ENCODE data around the gene MRPL58. TPM values are rescaled to one million over a fixed set of nuclear protein-coding genes. Genes with fewer than 3 reads are reported as not detected.
"Not testable (repeated sequence)": the region's sequence is repeated elsewhere in the genome, so short reads cannot be mapped to it uniquely, and the experiment has no call there.

Gene MRPL58
- total RNA-seq, 4 donors from 2014 or later = 18.2 to 26.4 (median 20.8) TPM

DNA sequence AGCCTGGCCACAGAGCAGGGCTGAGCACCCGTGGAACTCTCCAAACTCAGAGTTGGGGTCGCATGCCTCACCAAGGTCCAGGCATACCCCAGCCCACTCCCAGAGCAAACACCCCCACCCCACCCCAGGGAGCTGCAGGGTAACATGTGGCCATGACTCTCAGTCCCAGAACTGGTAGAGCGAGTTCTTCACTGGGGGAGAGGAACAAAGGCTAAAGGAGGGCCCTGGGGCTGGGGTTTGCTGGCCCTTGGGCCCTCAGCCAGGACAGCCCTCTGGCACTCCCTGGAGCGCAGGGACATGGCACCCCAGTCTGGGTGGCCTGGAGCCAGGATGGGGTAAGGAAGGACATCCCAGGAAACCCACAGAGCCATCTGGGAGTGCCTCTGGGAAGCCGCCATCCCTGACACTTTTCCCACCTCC lies 44.1 kb upstream of the MRPL58 start:
- TF ChIP-seq POLR2A (IDR thresholded peaks at IDR 0.05) = no peak
- TF ChIP-seq, protein P1, sequence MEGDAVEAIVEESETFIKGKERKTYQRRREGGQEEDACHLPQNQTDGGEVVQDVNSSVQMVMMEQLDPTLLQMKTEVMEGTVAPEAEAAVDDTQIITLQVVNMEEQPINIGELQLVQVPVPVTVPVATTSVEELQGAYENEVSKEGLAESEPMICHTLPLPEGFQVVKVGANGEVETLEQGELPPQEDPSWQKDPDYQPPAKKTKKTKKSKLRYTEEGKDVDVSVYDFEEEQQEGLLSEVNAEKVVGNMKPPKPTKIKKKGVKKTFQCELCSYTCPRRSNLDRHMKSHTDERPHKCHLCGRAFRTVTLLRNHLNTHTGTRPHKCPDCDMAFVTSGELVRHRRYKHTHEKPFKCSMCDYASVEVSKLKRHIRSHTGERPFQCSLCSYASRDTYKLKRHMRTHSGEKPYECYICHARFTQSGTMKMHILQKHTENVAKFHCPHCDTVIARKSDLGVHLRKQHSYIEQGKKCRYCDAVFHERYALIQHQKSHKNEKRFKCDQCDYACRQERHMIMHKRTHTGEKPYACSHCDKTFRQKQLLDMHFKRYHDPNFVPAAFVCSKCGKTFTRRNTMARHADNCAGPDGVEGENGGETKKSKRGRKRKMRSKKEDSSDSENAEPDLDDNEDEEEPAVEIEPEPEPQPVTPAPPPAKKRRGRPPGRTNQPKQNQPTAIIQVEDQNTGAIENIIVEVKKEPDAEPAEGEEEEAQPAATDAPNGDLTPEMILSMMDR (IDR thresholded peaks at IDR 0.05) = no peak
- Histone ChIP-seq H3K27me3 (peaks cover 0 to 4% of the 10 kb centered on the region in 2 donors), H3K9me3 (no peaks in the 10 kb centered on the region), H3K4me1 (peaks cover 0 to 11% of the 10 kb centered on the region in 2 donors), H3K4me3 (no peak overlapping the region), H3K27ac (no peak overlapping the region), H3K36me3 (no peaks in the 10 kb centered on the region)
- intact Hi-C loops (cut with DNase I; ENCODE audit: low total_unique reads) = loop anchor here (10.0 kb wide), 2 partner anchors 46 to 236 kb away; partner anchors contain the start of genes MRPL58 and NUP85
- DNase-seq = no peak

DNA sequence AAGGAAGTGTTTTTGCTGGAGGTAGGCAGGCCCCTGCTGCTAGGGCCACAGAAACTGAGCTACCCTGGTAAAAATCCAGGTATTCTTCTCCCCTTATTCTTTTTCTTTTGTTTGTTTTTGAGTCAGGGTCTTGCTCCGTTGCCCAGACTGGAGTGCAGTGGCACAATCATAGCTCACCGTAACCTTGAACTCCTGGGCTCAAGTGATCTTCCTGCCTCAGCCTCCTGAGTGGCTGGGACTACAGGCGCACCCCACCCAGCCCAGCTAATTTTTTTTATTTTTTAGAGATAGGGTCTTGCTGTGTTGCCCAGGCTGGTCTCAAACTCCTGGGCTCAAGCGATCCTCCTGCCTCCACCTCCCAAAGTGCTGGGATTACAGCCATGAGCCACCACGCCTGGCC lies 43.0 kb upstream of the MRPL58 start:
- intact Hi-C loops (cut with DNase I; ENCODE audit: low total_unique reads) = loop anchor here (10.0 kb wide), 2 partner anchors 45 to 235 kb away; partner anchors contain the start of genes MRPL58 and NUP85
- H3K27me3 ChIP-seq = not testable (repeated sequence)

DNA sequence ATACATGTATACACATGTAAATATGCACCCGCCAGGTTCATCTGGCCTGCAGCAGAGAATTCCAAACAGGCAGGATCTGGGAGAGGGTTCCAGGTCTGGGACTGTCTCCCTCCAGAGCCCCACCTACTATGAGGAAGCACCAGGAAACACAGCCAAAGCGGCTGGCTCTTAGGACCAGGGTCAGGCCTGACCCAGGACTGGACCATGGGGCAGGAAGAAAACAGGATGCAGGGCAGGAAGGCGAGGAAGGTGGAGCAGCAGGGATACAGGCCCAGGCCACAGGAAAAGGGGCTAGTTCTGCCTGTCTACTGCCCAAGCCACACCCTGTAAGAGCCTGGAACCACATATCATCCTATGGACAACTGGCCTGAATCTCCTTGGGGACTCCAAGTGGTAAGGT lies 42.1 kb upstream of the MRPL58 start:
- Histone ChIP-seq H3K36me3 (no peaks in the 10 kb centered on the region), H3K9me3 (no peaks in the 10 kb centered on the region), H3K4me3 (no peak overlapping the region), H3K4me1 (peaks cover 0 to 11% of the 10 kb centered on the region in 2 donors), H3K27ac (peak overlapping the region in 1 of 2 donors; percentile 44), H3K27me3 (peaks cover 0 to 4% of the 10 kb centered on the region in 2 donors)
- peak in 1 of 2 donors; percentile 9 for TF ChIP-seq POLR2A (IDR thresholded peaks at IDR 0.05)
- TF ChIP-seq, protein P1 (IDR thresholded peaks at IDR 0.05) = no peak
- intact Hi-C loops (cut with DNase I; ENCODE audit: low total_unique reads) = no loop called here
- DNase-seq = no peak

More for the DNA sequence above, 43.0 kb upstream of the MRPL58 start:
- H3K4me1 ChIP-seq = peaks cover 0 to 11% of the 10 kb centered on the region in 2 donors
- H3K4me3 ChIP-seq, H3K27ac ChIP-seq, DNase-seq, H3K36me3 ChIP-seq, H3K9me3 ChIP-seq: not testable (repeated sequence)

DNA sequence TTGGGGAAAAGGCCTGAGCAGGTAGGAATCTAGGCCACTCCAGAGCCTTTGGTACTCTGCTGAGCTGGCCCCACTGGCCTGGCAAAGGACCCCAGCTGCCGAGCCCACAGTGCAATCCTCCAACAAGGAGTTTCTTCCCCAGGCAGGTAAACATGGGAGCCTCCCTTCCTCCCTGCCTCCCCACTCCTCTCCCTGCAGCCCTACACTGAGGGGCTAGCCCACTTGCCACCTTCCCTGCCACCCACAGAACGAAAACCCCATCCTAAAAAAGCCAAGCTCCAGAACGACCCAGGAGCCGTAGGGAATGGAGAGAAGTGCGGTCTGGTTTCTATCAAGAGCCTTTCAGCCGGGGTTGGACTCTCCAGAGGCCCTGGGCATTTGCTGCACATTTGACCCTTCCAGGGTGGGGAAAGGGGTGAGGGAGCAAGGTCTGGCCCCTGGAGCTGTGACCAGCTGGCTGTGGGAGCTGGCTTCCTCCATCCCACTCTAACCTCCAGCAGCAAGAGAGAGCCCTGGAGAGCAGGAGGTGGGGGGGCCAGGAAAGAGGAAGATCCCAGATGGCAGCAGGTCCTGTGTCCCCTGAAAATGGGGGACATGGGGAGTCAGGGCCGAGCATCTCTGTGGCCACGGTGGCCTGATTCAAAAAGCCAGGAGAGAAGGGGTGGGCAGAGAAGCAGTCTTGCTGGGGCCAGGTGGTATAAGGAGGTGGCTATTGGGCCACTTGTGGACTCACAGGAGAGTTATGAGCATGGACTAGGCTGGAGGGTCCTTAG lies 41.2 kb upstream of the MRPL58 start:
- no peak for DNase-seq
- intact Hi-C loops (cut with DNase I; ENCODE audit: low total_unique reads) = no loop called here

DNA sequence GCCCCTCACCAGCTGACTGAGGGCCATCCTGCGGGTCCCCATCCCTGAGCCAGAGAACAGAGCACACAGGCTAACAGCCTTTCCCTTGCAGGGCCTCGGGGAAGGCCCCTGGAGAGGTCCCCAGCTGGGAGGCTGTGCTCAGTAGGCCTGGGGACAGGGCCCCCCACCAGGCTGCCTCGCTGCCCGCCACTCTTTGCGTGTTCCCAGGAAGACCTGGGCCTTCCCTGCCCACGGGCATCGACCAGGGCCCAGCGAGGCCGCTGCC lies 40.7 kb upstream of the MRPL58 start:
- H3K4me1 ChIP-seq = peaks cover 0 to 11% of the 10 kb centered on the region in 2 donors
- no peaks in the 10 kb centered on the region for H3K9me3 ChIP-seq
- intact Hi-C loops (cut with DNase I; ENCODE audit: low total_unique reads) = no loop called here
- H3K27ac ChIP-seq = peak overlapping the region in 1 of 2 donors; percentile 44
- no peaks in the 10 kb centered on the region for H3K36me3 ChIP-seq
- H3K4me3 ChIP-seq = peak overlapping the region; percentile 21 to 32
- H3K27me3 ChIP-seq = peaks cover 0 to 4% of the 10 kb centered on the region in 2 donors
- no peak for TF ChIP-seq POLR2A (IDR thresholded peaks at IDR 0.05)
- TF ChIP-seq, protein P1 (IDR thresholded peaks at IDR 0.05) = no peak
- no peak for DNase-seq

More for the DNA sequence above, 41.2 kb upstream of the MRPL58 start:
- Histone ChIP-seq H3K27ac (peak overlapping the region in 1 of 2 donors; percentile 44), H3K4me1 (peaks cover 0 to 11% of the 10 kb centered on the region in 2 donors), H3K27me3 (peaks cover 0 to 4% of the 10 kb centered on the region in 2 donors), H3K9me3 (no peaks in the 10 kb centered on the region), H3K4me3 (no peak overlapping the region), H3K36me3 (no peaks in the 10 kb centered on the region)
- no peak for TF ChIP-seq POLR2A (IDR thresholded peaks at IDR 0.05)
- TF ChIP-seq, protein P1 (IDR thresholded peaks at IDR 0.05) = no peak
